GDM1 (cell line): ENCODE measurements around the gene RGPD4.

ENCODE experiments used
- DNase-seq: peaks from one replicate; lab custom pipeline; 2025; lab: John Stamatoyannopoulos, UW

RGPD4 gene

GRCh38 chr2:107931412-107931811 lies 104.7 kb downstream of the RGPD4 start:
- DNase-seq = no peak

GRCh38 chr2:107932488-107932887 lies 105.8 kb downstream of the RGPD4 start:
- DNase-seq = no peak

- DNase-seq = no peak
Observed at GRCh38 chr2:107932979-107933378, 106.3 kb downstream of the RGPD4 start.

GRCh38 chr2:107936433-107937359 lies 110.0 kb downstream of the RGPD4 start:
- DNase-seq = no peak
